Measurements from ENCODE around the gene OR2L13.

GRCh38 chr1:248047008-248047407 is 48.0 kb upstream of the OR2L13 start:
- TF ChIP-seq POLR2A (IDR thresholded peaks at IDR 0.05) = no peak
- TF ChIP-seq, protein P1, sequence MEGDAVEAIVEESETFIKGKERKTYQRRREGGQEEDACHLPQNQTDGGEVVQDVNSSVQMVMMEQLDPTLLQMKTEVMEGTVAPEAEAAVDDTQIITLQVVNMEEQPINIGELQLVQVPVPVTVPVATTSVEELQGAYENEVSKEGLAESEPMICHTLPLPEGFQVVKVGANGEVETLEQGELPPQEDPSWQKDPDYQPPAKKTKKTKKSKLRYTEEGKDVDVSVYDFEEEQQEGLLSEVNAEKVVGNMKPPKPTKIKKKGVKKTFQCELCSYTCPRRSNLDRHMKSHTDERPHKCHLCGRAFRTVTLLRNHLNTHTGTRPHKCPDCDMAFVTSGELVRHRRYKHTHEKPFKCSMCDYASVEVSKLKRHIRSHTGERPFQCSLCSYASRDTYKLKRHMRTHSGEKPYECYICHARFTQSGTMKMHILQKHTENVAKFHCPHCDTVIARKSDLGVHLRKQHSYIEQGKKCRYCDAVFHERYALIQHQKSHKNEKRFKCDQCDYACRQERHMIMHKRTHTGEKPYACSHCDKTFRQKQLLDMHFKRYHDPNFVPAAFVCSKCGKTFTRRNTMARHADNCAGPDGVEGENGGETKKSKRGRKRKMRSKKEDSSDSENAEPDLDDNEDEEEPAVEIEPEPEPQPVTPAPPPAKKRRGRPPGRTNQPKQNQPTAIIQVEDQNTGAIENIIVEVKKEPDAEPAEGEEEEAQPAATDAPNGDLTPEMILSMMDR (IDR thresholded peaks at IDR 0.05) = no peak
- no peak for TF ChIP-seq POLR2AphosphoS5 (IDR thresholded peaks at IDR 0.05)

Data from gastroesophageal sphincter (tissue), 3 donors.